Measurements from ENCODE around the gene RHBDD2.
A peak's percentile ranks its signal among the peaks of the same experiment; 100 is the strongest.
"Not testable (repeated sequence)": the region's sequence is repeated elsewhere in the genome, so short reads cannot be mapped to it uniquely, and the experiment has no call there.

RHBDD2 gene

GRCh38 chr7:75878769-75879611 is at the start of gene RHBDD2:
TSS of gene RHBDD2 (plus strand) at chr7:75879034. CDS start at chr7:75879083, 49 bp downstream.
- peak; percentile 84 for DNase-seq (ENCODE audit: low read depth in 2 of 2)

GRCh38 chr7:75829656-75830055 is 49.2 kb upstream of the RHBDD2 start:
- DNase-seq (ENCODE audit: low read depth in 2 of 2): not testable (repeated sequence)

GRCh38 chr7:75830978-75831377 is 47.9 kb upstream of the RHBDD2 start:
- no peak for DNase-seq (ENCODE audit: low read depth in 2 of 2)

- DNase-seq (ENCODE audit: low read depth in 2 of 2): not testable (repeated sequence)
Measured at GRCh38 chr7:75833662-75834061, 45.2 kb upstream of the RHBDD2 start.

GRCh38 chr7:75835688-75836285 is 43.0 kb upstream of the RHBDD2 start:
- no peak for DNase-seq (ENCODE audit: low read depth in 2 of 2)

- DNase-seq (ENCODE audit: low read depth in 2 of 2): no peak
Measured at GRCh38 chr7:75836798-75837197, 42.0 kb upstream of the RHBDD2 start.

GRCh38 chr7:75838281-75838930 is 40.4 kb upstream of the RHBDD2 start:
- not testable (repeated sequence) for DNase-seq (ENCODE audit: low read depth in 2 of 2)

GRCh38 chr7:75840029-75840428 is 38.8 kb upstream of the RHBDD2 start:
- no peak for DNase-seq (ENCODE audit: low read depth in 2 of 2)

- peak; percentile 73 to 77 for DNase-seq (ENCODE audit: low read depth in 2 of 2)
Measured at GRCh38 chr7:75842836-75843446, 35.9 kb upstream of the RHBDD2 start.

- no peak for DNase-seq (ENCODE audit: low read depth in 2 of 2)
Measured at GRCh38 chr7:75843613-75844116, 35.2 kb upstream of the RHBDD2 start.

GRCh38 chr7:75844158-75844557 is 34.7 kb upstream of the RHBDD2 start:
- no peak for DNase-seq (ENCODE audit: low read depth in 2 of 2)

- not testable (repeated sequence) for DNase-seq (ENCODE audit: low read depth in 2 of 2)
Measured at GRCh38 chr7:75845132-75845531, 33.7 kb upstream of the RHBDD2 start.

- DNase-seq (ENCODE audit: low read depth in 2 of 2): no peak
Measured at GRCh38 chr7:75847707-75848106, 31.1 kb upstream of the RHBDD2 start.

GRCh38 chr7:75849573-75849972 is 29.3 kb upstream of the RHBDD2 start:
- DNase-seq (ENCODE audit: low read depth in 2 of 2): no peak

GRCh38 chr7:75850235-75850634 is 28.6 kb upstream of the RHBDD2 start:
- no peak for DNase-seq (ENCODE audit: low read depth in 2 of 2)

- DNase-seq (ENCODE audit: low read depth in 2 of 2): no peak
Measured at GRCh38 chr7:75854233-75854632, 24.6 kb upstream of the RHBDD2 start.

- DNase-seq (ENCODE audit: low read depth in 2 of 2): not testable (repeated sequence)
Measured at GRCh38 chr7:75854813-75855345, 24.0 kb upstream of the RHBDD2 start.

- DNase-seq (ENCODE audit: low read depth in 2 of 2): no peak
Measured at GRCh38 chr7:75856536-75856935, 22.3 kb upstream of the RHBDD2 start.

GRCh38 chr7:75858410-75858809 is 20.4 kb upstream of the RHBDD2 start:
- no peak for DNase-seq (ENCODE audit: low read depth in 2 of 2)

- no peak for DNase-seq (ENCODE audit: low read depth in 2 of 2)
Measured at GRCh38 chr7:75861636-75862035, 17.2 kb upstream of the RHBDD2 start.

GRCh38 chr7:75864251-75864650 is 14.6 kb upstream of the RHBDD2 start:
- DNase-seq (ENCODE audit: low read depth in 2 of 2): not testable (repeated sequence)

- DNase-seq (ENCODE audit: low read depth in 2 of 2): no peak
Measured at GRCh38 chr7:75866114-75866488, 12.7 kb upstream of the RHBDD2 start.
